ENCODE measurements around the gene CDC42EP4. TPM values are rescaled to one million over a fixed set of nuclear protein-coding genes. Genes with fewer than 3 reads are reported as not detected.

Gene CDC42EP4
- total RNA-seq, 1 donor from 2014 or later = 115 TPM

GRCh38 chr17:73284906-73285602, 26.7 kb downstream of the CDC42EP4 start:
- TF ChIP-seq, protein P1, sequence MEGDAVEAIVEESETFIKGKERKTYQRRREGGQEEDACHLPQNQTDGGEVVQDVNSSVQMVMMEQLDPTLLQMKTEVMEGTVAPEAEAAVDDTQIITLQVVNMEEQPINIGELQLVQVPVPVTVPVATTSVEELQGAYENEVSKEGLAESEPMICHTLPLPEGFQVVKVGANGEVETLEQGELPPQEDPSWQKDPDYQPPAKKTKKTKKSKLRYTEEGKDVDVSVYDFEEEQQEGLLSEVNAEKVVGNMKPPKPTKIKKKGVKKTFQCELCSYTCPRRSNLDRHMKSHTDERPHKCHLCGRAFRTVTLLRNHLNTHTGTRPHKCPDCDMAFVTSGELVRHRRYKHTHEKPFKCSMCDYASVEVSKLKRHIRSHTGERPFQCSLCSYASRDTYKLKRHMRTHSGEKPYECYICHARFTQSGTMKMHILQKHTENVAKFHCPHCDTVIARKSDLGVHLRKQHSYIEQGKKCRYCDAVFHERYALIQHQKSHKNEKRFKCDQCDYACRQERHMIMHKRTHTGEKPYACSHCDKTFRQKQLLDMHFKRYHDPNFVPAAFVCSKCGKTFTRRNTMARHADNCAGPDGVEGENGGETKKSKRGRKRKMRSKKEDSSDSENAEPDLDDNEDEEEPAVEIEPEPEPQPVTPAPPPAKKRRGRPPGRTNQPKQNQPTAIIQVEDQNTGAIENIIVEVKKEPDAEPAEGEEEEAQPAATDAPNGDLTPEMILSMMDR (conservative IDR thresholded peaks at IDR 0.05; ENCODE audit: low read depth, low read length) = no peak
- no peak for DNase-seq (ENCODE audit: low read depth)
- no peak overlapping the region for H3K4me3 ChIP-seq (ENCODE audit: low read depth, low read length)

DNA sequence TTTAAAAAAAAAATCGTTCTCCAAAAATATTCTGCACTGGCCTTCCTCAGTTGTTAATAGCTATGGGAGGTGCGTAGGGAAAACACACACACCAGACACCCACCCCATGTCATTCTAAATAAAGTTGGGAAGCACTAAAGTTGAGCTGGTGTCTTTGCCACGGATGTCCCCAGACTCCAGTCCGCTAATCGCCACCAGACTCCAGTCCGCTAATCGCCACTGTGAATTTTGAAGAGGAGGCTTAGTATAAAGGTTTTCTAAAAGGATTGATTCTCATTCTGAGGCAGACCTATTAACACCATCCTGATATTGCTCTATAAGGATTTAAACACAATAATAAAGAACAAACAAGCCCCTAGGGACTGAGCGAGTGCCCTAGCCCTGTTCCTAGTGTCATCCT, 27.4 kb downstream of the CDC42EP4 start:
- H3K4me3 ChIP-seq (ENCODE audit: low read depth, low read length) = no peak overlapping the region
- TF ChIP-seq, protein P1 (conservative IDR thresholded peaks at IDR 0.05; ENCODE audit: low read depth, low read length) = no peak
- no peak for DNase-seq (ENCODE audit: low read depth)

DNA sequence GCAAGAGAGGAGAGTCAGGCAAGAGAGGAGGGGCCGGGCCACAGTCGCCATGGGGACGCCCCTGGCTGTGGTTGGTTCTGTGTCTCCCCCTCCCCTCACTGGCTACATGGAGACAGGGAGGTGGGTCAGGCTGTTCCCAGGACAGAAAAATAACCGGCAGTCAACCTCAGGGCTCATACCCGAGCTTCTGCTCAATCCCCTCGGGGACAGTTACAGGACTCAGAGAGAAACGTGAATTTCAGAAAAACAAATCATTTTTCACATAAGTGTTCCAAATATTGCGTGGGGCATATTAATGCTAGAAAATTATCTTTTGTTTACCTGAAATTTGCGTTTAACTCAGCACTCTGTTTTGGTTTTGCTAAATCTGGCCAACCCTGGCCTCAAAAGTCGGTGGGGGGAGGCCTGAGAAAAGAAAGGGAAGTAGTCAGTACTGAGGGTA, 27.9 kb downstream of the CDC42EP4 start:
- no peak for DNase-seq (ENCODE audit: low read depth)
- no peak overlapping the region for H3K4me3 ChIP-seq (ENCODE audit: low read depth, low read length)
- TF ChIP-seq, protein P1 (conservative IDR thresholded peaks at IDR 0.05; ENCODE audit: low read depth, low read length) = no peak

GRCh38 chr17:73283250-73283649, 28.6 kb downstream of the CDC42EP4 start:
- DNase-seq (ENCODE audit: low read depth) = no peak
- TF ChIP-seq, protein P1 (conservative IDR thresholded peaks at IDR 0.05; ENCODE audit: low read depth, low read length) = no peak
- H3K4me3 ChIP-seq (ENCODE audit: low read depth, low read length) = no peak overlapping the region

- no peak overlapping the region for H3K4me3 ChIP-seq (ENCODE audit: low read depth, low read length)
- no peak for DNase-seq (ENCODE audit: low read depth)
- TF ChIP-seq, protein P1 (conservative IDR thresholded peaks at IDR 0.05; ENCODE audit: low read depth, low read length) = no peak
Observed at GRCh38 chr17:73282629-73283028, 29.2 kb downstream of the CDC42EP4 start.

DNA sequence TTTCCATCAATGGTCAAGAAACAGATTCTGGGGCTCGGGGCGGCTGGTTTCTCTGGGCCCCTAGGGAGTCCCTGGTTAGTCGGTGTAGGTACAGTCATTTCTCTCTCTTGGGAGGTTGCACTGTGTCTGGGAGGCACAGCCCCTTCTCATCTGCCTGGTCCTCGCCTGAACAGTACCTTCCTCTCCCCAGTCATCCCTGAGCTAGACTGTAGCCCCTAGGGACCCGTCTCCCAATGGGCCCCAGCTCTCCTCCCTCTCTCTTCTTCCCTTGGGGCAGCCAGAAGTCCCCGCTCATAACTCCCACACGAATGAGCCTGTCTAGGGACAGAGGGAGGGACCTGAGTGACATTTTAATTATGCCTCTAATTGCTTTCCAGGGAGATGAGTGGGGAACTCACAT, 29.9 kb downstream of the CDC42EP4 start:
- DNase-seq (ENCODE audit: low read depth) = no peak
- TF ChIP-seq, protein P1 (conservative IDR thresholded peaks at IDR 0.05; ENCODE audit: low read depth, low read length) = no peak

DNA sequence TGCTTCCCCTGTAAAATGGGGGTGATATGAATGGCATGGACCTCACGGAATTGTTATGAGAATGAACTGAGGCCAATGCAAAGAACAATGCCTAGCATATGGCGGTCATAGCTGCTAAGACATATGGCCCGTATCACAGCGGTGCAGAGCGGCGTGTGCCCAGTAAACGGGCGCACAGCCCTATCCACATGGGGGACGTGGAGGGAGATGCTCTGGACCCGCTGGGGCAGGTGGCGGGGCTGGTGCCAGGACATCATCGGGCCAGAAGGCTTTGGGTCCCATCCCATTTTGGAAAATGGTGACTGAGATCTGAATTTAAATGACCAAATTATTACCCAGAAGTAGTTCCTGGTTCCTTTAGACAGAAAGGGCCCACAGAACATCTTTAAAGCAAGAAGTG, 31.6 kb downstream of the CDC42EP4 start:
- no peak for DNase-seq (ENCODE audit: low read depth)
- TF ChIP-seq, protein P1 (conservative IDR thresholded peaks at IDR 0.05; ENCODE audit: low read depth, low read length) = no peak
- H3K4me3 ChIP-seq (ENCODE audit: low read depth, low read length) = no peak overlapping the region

More for the DNA sequence above, 29.9 kb downstream of the CDC42EP4 start:
- H3K4me3 ChIP-seq (ENCODE audit: low read depth, low read length) = no peak overlapping the region
